Subcutaneous abdominal adipose tissue (tissue), 5 donors: ENCODE results near the gene FXYD2.

Experiments used
- H3K27ac ChIP-seq: one replicate; pipeline ENCODE4 v1.7.0; 2013; ENCODE audit warnings: low read depth, mild to moderate bottlenecking, inconsistent platforms, low read length, moderate library complexity
- H3K27me3 ChIP-seq, 5 donors: one replicate each; pipeline ENCODE4 v1.7.0; 2013; ENCODE audit warnings: low read length in 5 of 5, inconsistent platforms in 1 of 5; ENCODE audit not compliant: control insufficient read depth in 5 of 5, insufficient read depth in 4 of 5
- H3K36me3 ChIP-seq, 5 donors: one replicate each; pipeline ENCODE4 v1.7.0; 2013; ENCODE audit warnings: low read length in 5 of 5; ENCODE audit not compliant: control insufficient read depth in 5 of 5, insufficient read depth in 5 of 5
- H3K4me1 ChIP-seq, 5 donors: one replicate each; pipeline ENCODE4 v1.7.0; 2013; ENCODE audit warnings: low read length in 5 of 5, mild to moderate bottlenecking in 3 of 5, moderate library complexity in 1 of 5; ENCODE audit not compliant: control insufficient read depth in 5 of 5, insufficient read depth in 5 of 5
- H3K4me3 ChIP-seq, 5 donors: one replicate each; pipeline ENCODE4 v1.7.0; 2013; ENCODE audit warnings: low read length in 5 of 5, low read depth in 1 of 5
- H3K9ac ChIP-seq, 5 donors: one replicate each; pipeline ENCODE4 v1.7.0; 2013; ENCODE audit warnings: low read length in 5 of 5, mild to moderate bottlenecking in 4 of 5, moderate library complexity in 3 of 5
- H3K9me3 ChIP-seq, 5 donors: one replicate each; pipeline ENCODE4 v1.7.0; 2013; ENCODE audit warnings: low read length in 5 of 5; ENCODE audit not compliant: control insufficient read depth in 5 of 5
- donor health status: healthy.
- donor health status: healthy.
- donor health status: healthy.
- donor health status: healthy.
- donor health status: healthy.

Gene FXYD2

DNA sequence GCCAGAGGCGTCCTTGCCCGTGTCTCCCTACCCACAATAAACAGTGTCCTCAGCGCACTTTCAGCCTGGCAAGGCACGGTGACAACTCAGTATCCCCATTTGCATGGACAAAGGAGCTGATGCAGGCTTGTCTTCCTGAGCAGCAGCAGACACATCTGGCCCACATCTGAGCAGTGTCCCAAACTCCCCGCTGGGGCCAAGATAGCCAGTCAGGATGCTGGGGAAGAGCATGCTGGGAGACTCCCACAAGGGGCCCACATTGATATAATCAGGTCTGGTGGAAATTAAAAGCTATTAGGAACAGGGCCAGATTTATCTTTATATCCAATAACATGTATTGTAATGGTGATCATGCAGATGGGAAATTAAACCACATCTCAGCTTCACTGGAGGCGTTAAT lies 52.2 kb downstream of the FXYD2 start:
- Histone ChIP-seq H3K27me3 (peaks cover 0 to 3% (median 0%) of the 10 kb centered on the region in 5 donors), H3K9ac (no peak overlapping the region), H3K4me3 (no peak overlapping the region), H3K9me3 (no peaks in the 10 kb centered on the region), H3K4me1 (no peaks in the 10 kb centered on the region), H3K27ac (no peak overlapping the region), H3K36me3 (peaks cover 0 to 5% (median 0%) of the 10 kb centered on the region in 5 donors)

DNA sequence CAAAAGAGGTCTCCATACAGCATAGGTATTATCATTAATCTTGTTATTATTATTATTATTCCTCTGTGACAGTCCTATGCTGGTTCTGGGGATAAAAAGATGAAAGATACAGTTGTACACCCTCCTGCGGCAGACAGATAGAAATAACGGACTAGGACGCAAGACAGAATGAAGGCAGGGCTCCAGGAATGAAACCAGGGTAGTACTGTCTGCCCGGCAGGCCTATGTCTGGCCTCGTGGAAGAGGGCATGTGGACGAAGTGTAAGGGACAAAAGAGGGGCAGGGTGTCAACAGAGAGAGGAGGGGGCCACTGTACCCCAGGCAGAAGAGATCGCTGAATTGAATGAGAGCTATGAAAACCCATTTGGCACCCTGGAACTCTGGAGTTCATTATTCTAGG lies 52.7 kb downstream of the FXYD2 start:
- H3K9me3 ChIP-seq: no peaks in the 10 kb centered on the region
- H3K9ac ChIP-seq: no peak overlapping the region
- H3K27ac ChIP-seq: no peak overlapping the region
- H3K27me3 ChIP-seq: peaks cover 0 to 3% (median 0%) of the 10 kb centered on the region in 5 donors
- no peaks in the 10 kb centered on the region for H3K4me1 ChIP-seq
- no peak overlapping the region for H3K4me3 ChIP-seq
- peaks cover 0 to 7% (median 0%) of the 10 kb centered on the region in 5 donors for H3K36me3 ChIP-seq

DNA sequence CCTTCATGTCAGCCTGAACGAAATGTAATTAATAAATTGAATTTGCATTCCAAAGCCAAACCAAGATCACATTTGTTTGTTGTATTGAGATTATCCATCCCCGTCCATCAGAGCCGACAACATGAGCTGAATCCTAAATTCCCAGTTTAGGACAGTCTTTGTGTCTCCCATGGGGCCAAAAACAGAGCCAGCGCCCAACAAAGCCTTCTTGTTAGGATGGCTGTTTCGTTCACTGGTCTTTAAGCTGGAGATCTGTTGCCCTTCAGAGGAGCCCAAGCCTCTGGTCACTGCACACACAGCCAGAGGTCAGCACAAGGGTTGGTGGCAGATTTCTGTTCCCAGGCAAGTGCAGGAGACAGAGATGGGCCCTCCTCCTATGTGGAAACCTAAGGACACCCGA lies 53.3 kb downstream of the FXYD2 start:
- Histone ChIP-seq H3K9me3 (no peaks in the 10 kb centered on the region), H3K27ac (no peak overlapping the region), H3K9ac (no peak overlapping the region), H3K4me1 (no peaks in the 10 kb centered on the region), H3K36me3 (peaks cover 0 to 5% (median 0%) of the 10 kb centered on the region in 5 donors), H3K27me3 (peaks cover 0 to 3% (median 0%) of the 10 kb centered on the region in 5 donors), H3K4me3 (no peak overlapping the region)

DNA sequence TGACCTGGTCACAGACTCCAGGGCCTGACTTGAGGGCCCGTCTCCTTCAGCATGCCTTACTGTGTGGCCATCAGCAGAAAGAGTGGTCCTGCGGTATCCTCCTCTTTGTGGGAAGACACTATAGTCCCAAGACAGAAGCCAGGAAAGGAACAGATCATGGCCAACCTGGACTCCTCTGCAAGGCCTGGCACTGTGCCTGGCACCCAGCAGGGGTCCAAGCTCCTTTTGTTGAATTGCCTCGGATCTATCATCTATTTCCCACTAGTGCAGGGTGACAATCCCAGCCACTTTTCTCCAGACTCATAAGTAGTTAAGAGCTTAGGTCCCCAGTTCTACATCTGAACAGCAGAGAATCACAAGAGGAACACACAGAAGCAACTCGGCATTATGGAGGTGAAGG lies 54.5 kb downstream of the FXYD2 start:
- Histone ChIP-seq H3K27ac (no peak overlapping the region), H3K9me3 (no peaks in the 10 kb centered on the region), H3K27me3 (peaks cover 0 to 2% (median 0%) of the 10 kb centered on the region in 5 donors), H3K4me1 (no peaks in the 10 kb centered on the region), H3K4me3 (no peak overlapping the region), H3K9ac (no peak overlapping the region), H3K36me3 (peaks cover 0 to 3% (median 0%) of the 10 kb centered on the region in 5 donors)
